Measurements from ENCODE around the gene DIS3L2. TPM values are rescaled to one million over a fixed set of nuclear protein-coding genes. Genes with fewer than 3 reads are reported as not detected.

The DIS3L2 gene
- total RNA-seq, 3 donors from 2014 or later = 28.5 to 43.0 (median 42.5) TPM

DNA sequence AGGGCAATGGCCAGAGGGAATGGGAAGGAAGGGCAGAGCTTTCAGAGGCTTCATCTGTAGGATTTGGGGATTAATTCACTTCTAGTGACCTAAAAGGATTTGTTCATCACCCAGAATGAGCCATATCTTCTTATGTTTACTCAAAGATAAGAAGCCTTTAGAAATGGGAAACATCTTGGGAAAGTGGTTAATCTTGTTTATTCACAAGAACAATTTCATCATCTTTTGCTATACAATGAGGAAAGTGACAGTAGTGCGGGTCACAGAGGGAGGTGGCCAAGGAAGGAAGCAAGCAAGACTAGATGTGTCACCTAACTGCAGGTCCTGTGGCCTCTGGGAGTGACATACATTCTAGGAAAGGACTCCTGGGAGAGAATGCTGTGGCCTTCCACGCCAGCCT lies 276.6 kb downstream of the DIS3L2 start:
- ATAC-seq = no peak
- TF ChIP-seq, protein P1, sequence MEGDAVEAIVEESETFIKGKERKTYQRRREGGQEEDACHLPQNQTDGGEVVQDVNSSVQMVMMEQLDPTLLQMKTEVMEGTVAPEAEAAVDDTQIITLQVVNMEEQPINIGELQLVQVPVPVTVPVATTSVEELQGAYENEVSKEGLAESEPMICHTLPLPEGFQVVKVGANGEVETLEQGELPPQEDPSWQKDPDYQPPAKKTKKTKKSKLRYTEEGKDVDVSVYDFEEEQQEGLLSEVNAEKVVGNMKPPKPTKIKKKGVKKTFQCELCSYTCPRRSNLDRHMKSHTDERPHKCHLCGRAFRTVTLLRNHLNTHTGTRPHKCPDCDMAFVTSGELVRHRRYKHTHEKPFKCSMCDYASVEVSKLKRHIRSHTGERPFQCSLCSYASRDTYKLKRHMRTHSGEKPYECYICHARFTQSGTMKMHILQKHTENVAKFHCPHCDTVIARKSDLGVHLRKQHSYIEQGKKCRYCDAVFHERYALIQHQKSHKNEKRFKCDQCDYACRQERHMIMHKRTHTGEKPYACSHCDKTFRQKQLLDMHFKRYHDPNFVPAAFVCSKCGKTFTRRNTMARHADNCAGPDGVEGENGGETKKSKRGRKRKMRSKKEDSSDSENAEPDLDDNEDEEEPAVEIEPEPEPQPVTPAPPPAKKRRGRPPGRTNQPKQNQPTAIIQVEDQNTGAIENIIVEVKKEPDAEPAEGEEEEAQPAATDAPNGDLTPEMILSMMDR (IDR thresholded peaks at IDR 0.05) = no peak
- no peak for DNase-seq
- intact Hi-C loops (cut with DNase I, micrococcal nuclease) = no loop called here
- Histone ChIP-seq H3K4me1 (ENCODE audit: low read depth) (peaks cover 9% of the 10 kb centered on the region), H3K36me3 (ENCODE audit: low read depth) (no peaks in the 10 kb centered on the region), H3K9me3 (no peaks in the 10 kb centered on the region), H3K4me3 (no peak overlapping the region)

DNA sequence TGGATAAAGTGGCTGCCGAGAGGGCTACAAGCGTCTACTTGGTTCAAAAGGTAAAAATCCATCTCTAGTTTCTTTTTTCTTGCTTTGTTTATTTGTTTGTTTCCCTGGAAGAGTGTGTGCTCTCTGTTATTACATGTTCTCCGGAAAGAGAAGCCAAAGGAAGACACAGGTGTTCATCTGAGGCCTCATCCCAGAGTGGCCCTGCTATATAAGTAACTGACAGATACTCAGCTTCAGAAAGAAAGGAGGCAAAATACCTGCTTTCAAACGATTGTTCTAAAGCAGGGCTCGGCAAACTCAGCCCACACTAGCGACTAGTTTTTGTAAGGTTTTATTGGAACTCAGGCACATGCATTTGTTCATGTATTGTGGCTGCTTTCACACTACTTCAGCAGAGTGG lies 277.1 kb downstream of the DIS3L2 start:
- H3K4me1 ChIP-seq (ENCODE audit: low read depth) = peaks cover 9% of the 10 kb centered on the region
- TF ChIP-seq, protein P1 (IDR thresholded peaks at IDR 0.05) = no peak
- no peaks in the 10 kb centered on the region for H3K9me3 ChIP-seq
- H3K36me3 ChIP-seq (ENCODE audit: low read depth) = no peaks in the 10 kb centered on the region
- DNase-seq = no peak
- H3K4me3 ChIP-seq = no peak overlapping the region
- ATAC-seq = no peak
- intact Hi-C loops (cut with DNase I, micrococcal nuclease) = no loop called here

DNA sequence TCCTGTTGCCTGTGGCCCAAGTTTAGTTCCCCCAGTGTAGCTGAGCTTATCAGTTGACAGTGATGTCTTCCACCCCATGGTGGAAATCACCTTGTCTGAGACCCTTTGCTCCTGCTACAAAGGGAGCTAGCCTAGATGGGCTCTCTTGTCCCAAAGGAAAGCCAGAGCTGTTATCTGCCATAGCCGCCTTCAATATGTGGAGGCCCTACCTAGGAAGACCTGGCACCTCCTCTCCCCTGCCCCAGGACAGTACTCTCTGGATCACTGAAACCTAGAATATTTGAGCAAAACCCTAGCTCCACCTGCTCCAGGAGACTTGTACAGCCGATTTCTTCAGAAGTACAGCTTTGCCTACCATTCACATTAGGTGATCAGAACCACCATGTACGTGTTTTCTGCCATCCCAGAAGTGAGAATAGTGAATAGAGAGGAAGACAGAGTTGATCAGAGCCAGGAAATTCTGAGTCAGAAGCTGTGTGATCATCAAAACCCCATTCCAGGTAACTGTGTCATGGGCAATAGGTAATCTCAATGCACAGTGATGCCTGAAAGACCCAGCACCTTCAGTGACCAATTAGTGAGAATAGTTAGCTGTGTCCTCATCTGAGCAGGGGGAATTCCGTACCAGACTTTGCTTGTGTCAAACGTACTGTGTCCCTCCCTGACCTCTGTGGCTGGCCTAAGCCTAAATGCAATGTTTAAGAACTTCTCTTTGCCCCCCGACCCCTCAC lies 278.6 kb downstream of the DIS3L2 start:
- no peak for DNase-seq
- intact Hi-C loops (cut with DNase I, micrococcal nuclease) = no loop called here
- no peaks in the 10 kb centered on the region for H3K9me3 ChIP-seq
- ATAC-seq = no peak
- H3K4me1 ChIP-seq (ENCODE audit: low read depth) = peaks cover 5% of the 10 kb centered on the region
- no peaks in the 10 kb centered on the region for H3K36me3 ChIP-seq (ENCODE audit: low read depth)
- H3K4me3 ChIP-seq = no peak overlapping the region
- TF ChIP-seq, protein P1 (IDR thresholded peaks at IDR 0.05) = no peak

DNA sequence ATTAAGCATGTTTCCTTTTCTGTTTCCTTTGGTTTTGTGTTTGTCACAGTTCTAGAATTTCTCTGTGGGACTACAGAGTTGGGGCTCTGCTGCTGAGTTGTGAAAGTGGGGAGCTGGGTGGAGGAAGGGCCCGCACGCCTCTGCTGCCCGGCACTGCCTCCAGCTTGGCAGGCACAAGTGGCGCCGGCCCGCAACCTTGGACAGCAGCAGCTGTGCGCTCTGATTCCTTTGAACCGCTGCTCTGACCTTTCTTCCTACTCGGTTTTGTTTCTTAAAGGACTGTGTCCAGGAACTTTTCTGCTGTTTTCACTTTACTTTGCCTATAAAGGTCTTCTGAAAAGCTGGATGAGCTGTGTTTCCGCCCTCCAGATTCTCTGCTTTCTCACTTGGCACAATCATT lies 279.4 kb downstream of the DIS3L2 start:
- DNase-seq = no peak
- no peaks in the 10 kb centered on the region for H3K4me1 ChIP-seq (ENCODE audit: low read depth)
- intact Hi-C loops (cut with DNase I, micrococcal nuclease) = no loop called here
- TF ChIP-seq, protein P1 (IDR thresholded peaks at IDR 0.05) = no peak
- no peaks in the 10 kb centered on the region for H3K36me3 ChIP-seq (ENCODE audit: low read depth)
- no peaks in the 10 kb centered on the region for H3K9me3 ChIP-seq
- no peak overlapping the region for H3K4me3 ChIP-seq
- ATAC-seq = no peak

DNA sequence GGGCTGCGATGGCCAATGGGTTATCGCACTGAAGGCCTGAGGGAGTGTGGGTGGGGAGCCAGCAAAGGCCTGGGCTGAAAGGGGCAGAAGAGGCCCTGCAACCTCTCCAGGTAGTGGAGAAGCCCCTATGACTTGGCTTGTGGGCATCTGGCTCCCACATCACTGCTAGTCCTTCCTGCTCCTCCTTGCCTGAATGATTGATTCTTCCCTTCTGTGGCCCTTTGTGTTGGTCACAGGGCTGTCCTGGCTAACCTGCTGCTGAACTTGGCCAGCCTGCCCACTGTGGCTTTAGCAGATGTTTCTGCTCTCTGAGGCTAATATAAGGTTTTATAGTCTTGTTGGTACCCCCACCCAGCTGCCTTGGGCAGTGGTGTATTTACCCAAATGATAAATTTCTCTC lies 280.8 kb downstream of the DIS3L2 start:
- Histone ChIP-seq H3K9me3 (no peaks in the 10 kb centered on the region), H3K36me3 (ENCODE audit: low read depth) (no peaks in the 10 kb centered on the region), H3K4me3 (no peak overlapping the region), H3K4me1 (ENCODE audit: low read depth) (no peaks in the 10 kb centered on the region)
- no peak for DNase-seq
- ATAC-seq = no peak
- intact Hi-C loops (cut with DNase I, micrococcal nuclease) = no loop called here
- TF ChIP-seq, protein P1 (IDR thresholded peaks at IDR 0.05) = no peak

Measured in mucosa of descending colon (tissue), 3 donors.